ENCODE results near the gene PRR15L.
A peak's percentile ranks its signal among the peaks of the same experiment; 100 is the strongest.
"Not testable (repeated sequence)": the region's sequence is repeated elsewhere in the genome, so short reads cannot be mapped to it uniquely, and the experiment has no call there.

The PRR15L gene

DNA sequence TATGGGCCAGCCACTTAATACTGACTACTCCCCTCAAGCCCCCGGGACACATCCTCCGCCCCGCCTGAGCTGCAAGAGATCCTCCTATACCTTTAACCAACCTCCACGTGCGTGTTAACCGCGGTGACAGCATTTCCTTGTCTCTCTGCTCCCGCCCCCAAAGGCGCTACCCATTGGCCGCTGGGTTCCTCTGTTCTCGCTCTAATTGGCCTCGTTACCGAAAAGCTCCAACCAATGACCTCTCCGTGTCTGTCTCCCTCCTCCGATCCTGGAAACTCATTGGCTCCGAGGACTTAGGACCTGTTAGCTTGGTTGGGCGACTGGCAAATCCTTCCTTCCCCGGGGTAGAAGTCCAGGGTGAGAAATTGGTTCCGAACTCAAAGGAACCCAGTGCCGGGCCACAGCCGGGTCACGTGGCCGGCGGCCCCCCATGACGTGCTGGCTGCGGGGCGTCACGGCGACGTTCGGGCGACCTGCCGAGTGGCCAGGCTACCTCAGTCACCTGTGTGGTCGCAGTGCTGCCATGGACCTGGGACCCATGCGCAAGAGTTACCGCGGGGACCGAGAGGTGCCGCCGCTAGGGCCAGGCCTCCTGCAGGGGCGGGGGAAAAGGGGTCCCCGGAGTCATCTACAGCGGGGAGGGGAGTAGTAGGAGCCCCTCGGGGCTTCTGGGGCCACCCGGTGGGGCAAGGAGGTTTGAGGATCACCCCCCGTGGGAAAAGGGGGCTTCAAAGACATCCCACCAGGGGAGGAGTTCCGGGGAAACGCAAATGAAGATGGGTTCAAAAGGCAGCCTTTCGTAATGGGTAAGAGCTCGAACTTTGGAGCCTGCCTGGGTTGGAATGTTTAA lies 16.2 kb downstream of the PRR15L start, which contains the start of gene PNPO:
Gene PNPO (plus strand): TSS at position 326 of the 850 bp plus-strand sequence. CDS start 105 bp downstream, at position 431.
- H3K36me3 Mint-ChIP-seq: peaks cover 16% of the 10 kb centered on the region
- peak within 1 kb of the TSS; percentile 86 for H3K4me3 Mint-ChIP-seq
- ATAC-seq: peak; percentile 98
- peaks cover 61% of the 10 kb centered on the region for H3K4me1 Mint-ChIP-seq
- H3K27ac Mint-ChIP-seq: peak within 1 kb of the TSS; percentile 88
- no peaks in the 10 kb centered on the region for H3K27me3 Mint-ChIP-seq
- peaks cover 4% of the 10 kb centered on the region for H3K9me3 Mint-ChIP-seq

- no peak overlapping the region for H3K27ac Mint-ChIP-seq
- no peak overlapping the region for H3K4me3 Mint-ChIP-seq
- H3K27me3 Mint-ChIP-seq: no peaks in the 10 kb centered on the region
- no peak for ATAC-seq
- H3K36me3 Mint-ChIP-seq: peaks cover 4% of the 10 kb centered on the region
- H3K9me3 Mint-ChIP-seq: peaks cover 4% of the 10 kb centered on the region
- H3K4me1 Mint-ChIP-seq: peaks cover 43% of the 10 kb centered on the region
These were observed 19.7 kb downstream of the PRR15L start for GRCh38 chr17:47937941-47938340.

DNA sequence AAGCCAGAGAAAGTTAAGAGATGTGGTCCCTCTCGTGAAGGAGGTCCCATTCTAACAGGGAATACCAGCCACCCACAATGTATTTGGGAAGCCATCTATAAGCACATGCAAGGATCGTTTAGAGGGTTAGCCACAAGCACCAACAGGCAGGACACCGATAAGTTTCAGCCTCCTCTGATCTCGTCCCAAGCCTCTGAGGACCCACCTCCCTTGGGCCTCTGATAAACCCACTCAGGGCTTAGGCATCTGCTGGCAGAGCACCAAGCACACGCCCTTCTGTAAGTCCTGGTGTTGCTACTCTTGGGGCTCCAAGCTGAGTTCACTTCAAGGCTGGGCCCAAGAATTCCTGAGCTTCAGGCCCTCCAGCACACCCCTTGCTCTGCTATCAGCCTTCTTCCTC lies 21.7 kb downstream of the PRR15L start:
- H3K9me3 Mint-ChIP-seq: peaks cover 2% of the 10 kb centered on the region
- peaks cover 30% of the 10 kb centered on the region for H3K4me1 Mint-ChIP-seq
- peaks cover 2% of the 10 kb centered on the region for H3K36me3 Mint-ChIP-seq
- no peak overlapping the region for H3K27ac Mint-ChIP-seq
- ATAC-seq: no peak
- no peak overlapping the region for H3K4me3 Mint-ChIP-seq
- H3K27me3 Mint-ChIP-seq: no peaks in the 10 kb centered on the region

DNA sequence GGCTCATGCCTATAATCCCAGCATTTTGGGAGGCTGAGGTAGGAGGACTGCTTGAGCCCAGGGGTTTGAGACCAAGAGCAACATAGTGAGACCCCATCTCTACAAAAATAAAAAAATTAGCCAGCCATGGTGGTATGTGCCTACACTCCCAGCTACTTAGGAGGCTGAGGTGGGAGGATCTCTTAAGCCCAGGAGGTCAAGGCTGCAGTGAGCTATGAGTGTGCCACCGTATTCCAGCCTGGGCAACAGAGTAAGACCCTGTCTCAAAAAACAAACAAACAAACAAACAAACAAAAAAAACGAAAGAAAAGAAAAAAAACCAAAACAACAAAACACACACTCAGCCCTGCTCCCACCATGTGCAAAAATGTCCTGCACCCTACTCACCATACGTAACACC lies 22.2 kb downstream of the PRR15L start:
- H3K4me1 Mint-ChIP-seq: peaks cover 25% of the 10 kb centered on the region
- not testable (repeated sequence) for H3K4me3 Mint-ChIP-seq, ATAC-seq, H3K9me3 Mint-ChIP-seq, H3K36me3 Mint-ChIP-seq, H3K27me3 Mint-ChIP-seq, H3K27ac Mint-ChIP-seq

- ATAC-seq: no peak
- no peak overlapping the region for H3K4me3 Mint-ChIP-seq
- H3K9me3 Mint-ChIP-seq: no peaks in the 10 kb centered on the region
- peaks cover 10% of the 10 kb centered on the region for H3K36me3 Mint-ChIP-seq
- H3K4me1 Mint-ChIP-seq: peaks cover 19% of the 10 kb centered on the region
- no peak overlapping the region for H3K27ac Mint-ChIP-seq
- no peaks in the 10 kb centered on the region for H3K27me3 Mint-ChIP-seq
These were observed 22.8 kb downstream of the PRR15L start for GRCh38 chr17:47934856-47935255.

DNA sequence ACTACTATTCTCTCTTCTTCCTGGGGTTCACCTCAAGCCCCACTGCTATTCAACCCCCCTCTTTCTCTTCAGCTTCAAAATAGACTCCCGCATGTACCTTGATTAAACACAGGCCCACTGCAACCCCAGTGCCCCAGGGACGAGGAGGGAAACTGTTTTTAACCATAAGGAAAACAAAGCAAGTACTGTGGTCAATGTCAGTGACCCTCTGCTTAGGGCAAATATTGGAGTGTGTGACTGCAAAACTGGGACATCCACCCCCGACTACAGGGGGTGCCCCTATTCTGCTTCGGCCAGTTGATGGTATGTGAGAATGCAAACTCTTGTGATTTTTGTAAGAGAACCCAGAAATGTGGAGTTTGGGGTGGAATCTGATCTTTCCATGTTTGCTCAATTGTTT lies 25.8 kb downstream of the PRR15L start:
- H3K4me1 Mint-ChIP-seq: peaks cover 9% of the 10 kb centered on the region
- H3K4me3 Mint-ChIP-seq: no peak overlapping the region
- H3K36me3 Mint-ChIP-seq: peaks cover 30% of the 10 kb centered on the region
- H3K9me3 Mint-ChIP-seq: no peaks in the 10 kb centered on the region
- ATAC-seq: no peak
- no peak overlapping the region for H3K27ac Mint-ChIP-seq
- H3K27me3 Mint-ChIP-seq: no peaks in the 10 kb centered on the region

GRCh38 chr17:47929218-47930000 lies 28.3 kb downstream of the PRR15L start:
- peaks cover 45% of the 10 kb centered on the region for H3K36me3 Mint-ChIP-seq

DNA sequence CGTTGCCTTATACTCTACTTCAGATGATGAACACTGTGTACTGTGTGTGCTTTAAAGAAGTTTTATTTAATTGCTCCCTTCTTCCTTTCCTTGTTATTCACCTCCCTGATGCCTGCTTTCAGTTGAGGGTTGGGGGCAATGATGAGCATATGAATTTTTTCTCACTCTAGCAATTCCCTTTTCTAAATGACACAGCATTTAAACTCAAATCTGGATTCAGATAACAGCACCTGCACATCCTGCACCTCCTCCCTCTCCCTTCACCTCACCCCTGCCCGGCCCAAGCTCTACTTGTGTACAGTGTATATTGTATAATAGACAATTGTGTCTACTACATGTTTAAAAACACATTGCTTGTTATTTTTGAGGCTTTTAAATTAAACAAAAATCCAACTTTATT lies 29.3 kb downstream of the PRR15L start:
- Mint-ChIP-seq H3K36me3 (peaks cover 54% of the 10 kb centered on the region), H3K27ac (no peak overlapping the region), H3K9me3 (no peaks in the 10 kb centered on the region), H3K4me3 (no peak overlapping the region), H3K4me1 (peaks cover 5% of the 10 kb centered on the region), H3K27me3 (no peaks in the 10 kb centered on the region)
- ATAC-seq: no peak

More at GRCh38 chr17:47929218-47930000, 28.3 kb downstream of the PRR15L start:
- peaks cover 6% of the 10 kb centered on the region for H3K4me1 Mint-ChIP-seq
- no peaks in the 10 kb centered on the region for H3K27me3 Mint-ChIP-seq
- H3K4me3 Mint-ChIP-seq: no peak overlapping the region
- no peak overlapping the region for H3K27ac Mint-ChIP-seq
- ATAC-seq: no peak
- no peaks in the 10 kb centered on the region for H3K9me3 Mint-ChIP-seq

DNA sequence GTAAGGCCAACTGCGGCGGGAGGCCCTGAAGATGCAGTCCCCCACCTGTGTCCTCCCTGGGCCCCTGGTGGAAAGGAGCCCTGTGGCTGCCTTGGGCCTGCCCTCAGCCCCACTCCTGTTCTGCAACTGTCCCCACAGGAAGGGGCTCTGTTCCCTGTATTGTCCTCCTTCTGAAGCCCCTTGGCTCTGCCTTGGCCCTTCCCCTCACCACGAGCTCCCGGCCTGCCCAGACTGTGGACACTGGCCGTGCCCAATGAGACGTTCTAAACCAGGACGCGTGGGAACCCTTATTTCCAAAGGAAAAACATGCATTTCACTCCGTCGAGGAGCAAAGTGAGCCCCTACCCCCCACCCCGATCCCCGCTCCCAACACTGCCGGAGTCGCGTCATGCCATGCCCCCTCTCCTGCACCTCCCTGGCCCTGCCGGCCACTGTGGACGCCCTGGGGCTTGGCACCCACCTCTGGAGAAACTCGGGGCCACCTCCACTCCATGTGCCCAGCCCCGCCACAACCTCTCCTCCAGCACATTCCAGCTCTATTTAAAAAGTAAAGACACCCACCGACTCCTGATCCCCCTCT lies 29.8 kb downstream of the PRR15L start:
- Mint-ChIP-seq H3K36me3 (peaks cover 60% of the 10 kb centered on the region), H3K27ac (no peak overlapping the region), H3K4me1 (no peaks in the 10 kb centered on the region), H3K4me3 (no peak overlapping the region), H3K27me3 (no peaks in the 10 kb centered on the region), H3K9me3 (no peaks in the 10 kb centered on the region)
- ATAC-seq: no peak

DNA sequence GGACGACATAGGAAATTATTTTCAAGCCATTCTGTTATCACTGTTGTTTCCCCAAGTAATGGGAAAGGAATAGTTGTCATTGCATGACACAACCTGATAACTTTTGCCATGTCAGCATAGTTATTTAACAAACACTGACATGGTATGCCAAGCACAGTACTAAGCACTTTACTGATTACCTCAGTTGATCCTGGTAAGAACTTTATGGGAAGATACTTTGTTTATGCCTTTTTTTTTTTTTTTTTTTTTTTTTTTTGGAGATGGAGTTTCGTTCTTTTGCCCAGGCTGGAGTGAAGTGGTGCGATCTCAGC lies 32.0 kb downstream of the PRR15L start:
- Mint-ChIP-seq H3K27ac (no peak overlapping the region), H3K36me3 (peaks cover 67% of the 10 kb centered on the region), H3K9me3 (no peaks in the 10 kb centered on the region), H3K4me3 (no peak overlapping the region), H3K27me3 (no peaks in the 10 kb centered on the region), H3K4me1 (peaks cover 5% of the 10 kb centered on the region)
- ATAC-seq: no peak

GRCh38 chr17:47924785-47925677 lies 32.7 kb downstream of the PRR15L start:
- no peak overlapping the region for H3K27ac Mint-ChIP-seq
- peaks cover 6% of the 10 kb centered on the region for H3K4me1 Mint-ChIP-seq
- peaks cover 63% of the 10 kb centered on the region for H3K36me3 Mint-ChIP-seq
- no peak overlapping the region for H3K4me3 Mint-ChIP-seq
- H3K27me3 Mint-ChIP-seq: no peaks in the 10 kb centered on the region
- no peak for ATAC-seq
- H3K9me3 Mint-ChIP-seq: no peaks in the 10 kb centered on the region

- H3K27ac Mint-ChIP-seq, ATAC-seq, H3K27me3 Mint-ChIP-seq, H3K4me3 Mint-ChIP-seq, H3K4me1 Mint-ChIP-seq, H3K9me3 Mint-ChIP-seq: not testable (repeated sequence)
- H3K36me3 Mint-ChIP-seq: peaks cover 54% of the 10 kb centered on the region
These were observed 37.8 kb downstream of the PRR15L start for GRCh38 chr17:47919889-47920288.

DNA sequence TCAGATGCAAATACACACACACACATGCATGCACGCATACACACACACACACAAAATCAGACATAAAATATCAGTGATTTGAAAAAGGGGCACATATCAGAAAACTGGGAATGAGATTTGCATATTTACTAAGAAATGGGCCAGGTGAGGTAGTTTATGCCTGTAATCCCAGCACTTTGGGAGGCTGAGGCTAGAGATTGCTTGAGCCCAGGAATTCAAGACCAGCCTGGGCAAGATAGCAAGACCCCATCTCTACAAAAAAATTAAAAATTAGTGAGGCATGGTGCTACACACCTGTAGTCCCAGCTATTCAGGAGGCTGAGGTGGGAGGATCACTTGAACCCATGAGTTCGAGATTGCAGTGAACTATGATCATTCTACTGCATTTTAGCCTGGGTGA lies 38.7 kb downstream of the PRR15L start:
- Mint-ChIP-seq H3K4me1 (peaks cover 12% of the 10 kb centered on the region), H3K4me3 (no peak overlapping the region), H3K27me3 (no peaks in the 10 kb centered on the region), H3K9me3 (no peaks in the 10 kb centered on the region), H3K36me3 (peaks cover 54% of the 10 kb centered on the region), H3K27ac (no peak overlapping the region)
- no peak for ATAC-seq

DNA sequence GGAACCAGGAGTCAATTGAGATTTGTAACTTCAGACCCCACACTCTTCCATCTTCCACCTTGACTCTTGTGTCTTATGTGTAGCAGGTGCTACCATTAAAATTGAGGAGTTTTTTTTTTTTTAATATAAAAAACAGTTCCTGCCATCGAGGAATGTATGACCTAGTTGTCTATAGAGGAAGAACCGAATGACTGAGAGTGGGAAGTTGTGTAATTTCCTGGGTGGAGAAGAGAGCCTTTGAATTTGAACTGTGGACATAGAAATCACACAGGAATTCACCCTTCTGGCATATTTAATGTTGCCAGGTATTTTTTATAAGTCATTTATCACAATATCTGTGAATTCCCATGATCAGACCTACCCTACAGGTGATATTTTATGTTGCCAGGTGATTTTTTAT lies 39.7 kb downstream of the PRR15L start:
- H3K4me3 Mint-ChIP-seq: no peak overlapping the region
- H3K36me3 Mint-ChIP-seq: peaks cover 45% of the 10 kb centered on the region
- H3K9me3 Mint-ChIP-seq: no peaks in the 10 kb centered on the region
- H3K27me3 Mint-ChIP-seq: no peaks in the 10 kb centered on the region
- no peak overlapping the region for H3K27ac Mint-ChIP-seq
- H3K4me1 Mint-ChIP-seq: peaks cover 12% of the 10 kb centered on the region
- no peak for ATAC-seq

DNA sequence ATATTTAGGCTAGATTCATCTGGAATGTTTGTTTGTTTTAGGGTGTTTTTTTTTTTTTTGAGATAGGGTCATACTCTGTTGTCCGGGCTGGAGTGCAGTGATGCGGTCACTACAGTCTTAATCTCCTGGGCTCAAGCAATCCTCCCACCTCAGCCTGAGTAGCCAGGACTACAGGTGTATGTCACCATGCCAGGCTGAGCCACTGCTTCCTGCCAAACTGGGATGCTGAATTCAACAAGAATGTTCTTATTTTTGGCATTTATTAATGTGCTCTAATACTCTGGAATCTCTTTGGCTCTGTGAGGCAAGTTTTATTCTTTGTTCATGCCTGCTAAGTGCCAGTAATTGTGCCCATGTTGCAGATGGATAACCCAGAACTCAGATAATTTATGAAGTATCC lies 40.1 kb downstream of the PRR15L start:
- H3K9me3 Mint-ChIP-seq: no peaks in the 10 kb centered on the region
- no peak overlapping the region for H3K4me3 Mint-ChIP-seq
- no peak overlapping the region for H3K27ac Mint-ChIP-seq
- H3K36me3 Mint-ChIP-seq: peaks cover 40% of the 10 kb centered on the region
- peaks cover 12% of the 10 kb centered on the region for H3K4me1 Mint-ChIP-seq
- H3K27me3 Mint-ChIP-seq: no peaks in the 10 kb centered on the region
- ATAC-seq: no peak

All from stimulated activated memory B cell treated with anti-CD40 and anti-IgM and Interleukin-4, amounts not matched to agents 10 μg/mL and 1 μg/mL and 100 μg/mL, for 72 hours (primary cell).